GM21447 (cell line): ENCODE results near the gene CPNE8.
"Not testable (repeated sequence)": the region's sequence is repeated elsewhere in the genome, so short reads cannot be mapped to it uniquely, and the experiment has no call there.

Experiments
- ATAC-seq: cut with Tn5 transposase; IDR thresholded peaks from one replicate; pipeline ENCODE4 v1.9.1; 2021; ENCODE audit not compliant: unreplicated experiment

The CPNE8 gene

DNA sequence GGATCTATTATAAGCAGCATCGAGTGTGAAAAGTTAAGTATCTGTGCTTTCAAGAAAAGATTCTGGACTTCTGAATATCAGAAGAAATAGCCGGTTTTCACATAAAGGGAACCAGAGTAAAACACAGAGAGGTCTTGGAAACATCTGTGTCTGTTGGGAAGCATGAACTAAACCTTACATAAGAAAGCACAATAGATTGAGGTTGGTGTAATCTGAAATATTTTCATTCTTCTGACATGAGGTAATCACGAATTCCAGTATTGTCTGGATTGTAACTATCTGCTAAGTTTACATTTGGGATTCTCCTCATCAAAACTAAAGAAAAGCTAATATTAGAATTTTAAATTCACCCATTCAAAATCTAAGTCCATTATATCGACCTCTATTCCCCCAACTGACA, 161.3 kb downstream of the CPNE8 start:
- ATAC-seq, result no peak

DNA sequence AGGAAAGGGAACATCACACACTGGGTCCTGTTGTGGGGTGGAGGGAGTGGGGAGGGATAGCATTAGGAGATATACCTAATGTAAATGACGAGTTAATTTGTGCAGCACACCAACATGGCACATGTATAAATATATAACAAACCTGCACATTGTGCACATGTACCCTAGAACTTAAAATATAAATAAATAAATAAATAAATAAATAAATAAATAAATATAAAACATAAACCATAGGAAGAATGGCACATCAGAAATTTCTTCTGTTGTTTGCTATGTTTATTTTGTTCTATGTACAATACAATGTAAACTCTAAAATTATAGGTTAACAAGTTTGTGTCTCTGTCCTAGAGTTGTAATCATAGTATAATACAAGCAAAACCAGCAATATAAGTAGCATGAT, 162.9 kb downstream of the CPNE8 start:
- ATAC-seq, result not testable (repeated sequence)

- ATAC-seq, result no peak
These were observed 168.6 kb downstream of the CPNE8 start for GRCh38 chr12:38736821-38737220.

- no peak for ATAC-seq
These were observed 172.6 kb downstream of the CPNE8 start for GRCh38 chr12:38732761-38733160.

- ATAC-seq, result no peak
These were observed 176.5 kb downstream of the CPNE8 start for GRCh38 chr12:38728894-38729293.

DNA sequence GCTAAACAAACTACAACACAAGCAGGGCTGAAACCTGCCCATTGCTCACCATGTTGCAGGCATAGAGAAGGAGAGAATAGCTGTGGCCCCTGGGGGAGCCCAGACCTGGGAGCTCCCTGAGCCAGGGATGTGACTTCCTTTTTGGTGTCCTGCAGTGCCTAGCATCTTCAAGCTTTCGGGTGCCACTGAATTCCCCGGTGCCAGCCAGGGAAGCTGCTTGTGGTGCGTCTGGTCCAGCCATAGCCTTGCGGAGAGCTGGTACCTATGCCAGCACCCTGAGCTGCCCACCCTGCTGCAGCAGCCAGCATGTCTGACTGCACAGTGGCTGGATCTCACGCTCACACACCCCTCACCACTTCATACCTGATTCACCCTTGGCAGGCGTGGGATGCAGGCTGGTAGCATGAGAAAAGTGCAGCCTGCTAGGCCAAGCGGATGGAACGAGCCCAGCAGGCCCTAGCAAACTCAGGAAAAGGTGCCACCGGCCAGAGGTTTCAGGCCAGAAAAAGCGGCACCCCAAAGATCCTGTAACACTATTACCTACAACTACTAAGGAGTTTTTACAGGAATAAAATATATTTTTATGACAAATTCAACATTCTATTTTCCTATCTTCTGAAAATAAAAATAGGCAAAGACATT, 183.7 kb downstream of the CPNE8 start:
- ATAC-seq, result no peak

GRCh38 chr12:38720661-38721060, 184.7 kb downstream of the CPNE8 start:
- ATAC-seq, result no peak

DNA sequence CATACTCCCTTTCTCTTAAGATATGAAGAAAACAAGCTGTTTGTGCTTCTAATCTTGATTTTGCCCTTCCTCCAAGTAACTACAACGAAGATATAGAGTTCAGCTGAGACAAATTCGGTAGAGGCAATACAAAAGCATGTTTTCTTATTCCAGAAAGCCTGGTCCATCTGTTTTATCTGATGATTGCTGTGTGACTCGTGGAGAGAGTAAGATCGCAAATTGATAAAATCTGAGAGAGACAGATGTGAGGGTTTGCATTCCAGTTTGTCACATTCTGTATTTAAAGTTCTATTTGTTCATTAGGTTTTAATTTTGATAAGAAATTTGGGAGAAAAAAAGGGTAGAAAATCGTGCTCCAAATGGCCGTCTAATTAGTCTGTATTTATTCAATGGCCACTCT, 192.1 kb downstream of the CPNE8 start:
- ATAC-seq, result no peak

GRCh38 chr12:38711054-38711453, 194.3 kb downstream of the CPNE8 start:
- peak; percentile 73 for ATAC-seq

GRCh38 chr12:38708466-38708865, 196.9 kb downstream of the CPNE8 start:
- ATAC-seq, result no peak

- ATAC-seq, result no peak
These were observed 197.7 kb downstream of the CPNE8 start for GRCh38 chr12:38707648-38708047.

GRCh38 chr12:38697289-38697688, 208.1 kb downstream of the CPNE8 start:
- no peak for ATAC-seq

DNA sequence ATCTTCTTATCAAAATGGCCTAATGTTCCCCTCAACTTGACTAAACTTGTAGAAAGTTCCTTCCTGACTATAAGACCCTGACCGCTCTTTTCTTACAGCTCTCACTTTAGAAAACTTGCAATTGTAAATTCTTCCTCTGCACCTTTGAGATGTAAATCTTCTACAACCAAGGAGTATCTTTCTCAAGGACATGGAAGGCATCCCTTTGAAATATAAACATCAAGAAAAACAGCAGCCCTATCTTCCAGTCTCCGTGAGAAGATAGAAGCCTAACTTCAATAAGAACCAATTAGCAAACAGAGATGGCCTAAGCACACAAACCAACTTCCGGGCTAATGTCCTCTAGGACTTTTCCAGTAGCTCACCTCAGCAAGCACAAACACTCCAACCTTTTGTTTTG, 210.3 kb downstream of the CPNE8 start:
- no peak for ATAC-seq

DNA sequence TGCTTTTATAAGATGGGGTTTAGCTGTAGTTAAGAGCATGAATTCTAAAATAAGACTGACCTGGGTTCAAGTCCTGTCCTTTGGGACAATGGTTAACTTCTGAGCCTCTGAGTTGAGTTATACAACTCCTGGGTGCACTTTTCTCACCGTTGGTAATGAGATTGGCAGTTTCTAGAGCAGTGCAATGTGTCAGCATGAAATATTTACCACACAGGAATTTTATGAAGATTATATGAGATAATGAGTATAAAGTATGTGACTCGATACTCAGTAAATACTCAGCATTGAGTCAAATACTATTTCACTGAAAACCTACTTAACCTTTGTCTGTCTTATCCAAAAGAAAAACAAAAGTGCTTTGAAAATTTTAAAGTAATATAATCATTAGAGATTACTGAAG, 214.2 kb downstream of the CPNE8 start:
- ATAC-seq, result no peak

- no peak for ATAC-seq
These were observed 214.7 kb downstream of the CPNE8 start for GRCh38 chr12:38690646-38691045.

GRCh38 chr12:38689704-38690103, 215.7 kb downstream of the CPNE8 start:
- no peak for ATAC-seq

GRCh38 chr12:38689195-38689594, 216.2 kb downstream of the CPNE8 start:
- ATAC-seq, result no peak

- no peak for ATAC-seq
These were observed 222.9 kb downstream of the CPNE8 start for GRCh38 chr12:38682521-38682920.

DNA sequence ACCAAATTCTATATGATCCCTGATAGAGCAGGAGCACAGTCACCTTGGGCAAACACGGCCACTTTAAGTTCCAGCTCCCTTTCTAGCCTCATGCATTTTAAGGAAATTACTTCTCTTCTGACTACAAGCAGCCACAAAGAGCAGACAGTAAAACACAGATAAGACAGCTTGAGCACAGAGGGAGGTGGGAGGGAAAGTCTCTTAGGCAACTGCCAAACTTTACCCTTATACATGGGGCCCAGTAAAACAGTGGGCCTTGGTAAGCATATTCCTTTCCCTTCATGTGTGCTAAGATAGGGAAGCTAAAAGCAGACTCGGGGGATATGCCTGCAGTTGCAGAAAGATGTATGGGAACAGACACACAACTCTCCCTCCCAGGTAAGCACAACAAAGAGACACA, 235.9 kb downstream of the CPNE8 start:
- no peak for ATAC-seq

- no peak for ATAC-seq
These were observed 236.3 kb downstream of the CPNE8 start for GRCh38 chr12:38669081-38669480.

DNA sequence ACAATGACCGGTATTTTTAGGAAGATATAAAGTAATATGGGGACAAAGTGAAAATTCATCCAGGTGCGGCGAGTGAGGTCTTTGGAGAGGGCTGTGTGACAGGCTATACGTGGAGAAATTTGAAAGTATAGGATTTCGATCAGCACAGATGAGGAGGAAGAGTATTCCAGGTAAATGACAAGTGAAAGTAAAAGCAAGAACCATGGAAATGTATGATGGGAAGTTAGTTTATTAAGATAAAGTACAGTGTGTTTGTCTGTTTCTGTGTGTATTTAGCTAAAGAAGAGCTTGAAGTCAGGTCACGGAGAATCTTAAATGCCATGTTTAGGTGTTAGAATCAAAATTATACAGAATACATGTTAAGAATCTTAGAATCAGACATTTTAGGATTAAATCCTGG, 239.0 kb downstream of the CPNE8 start:
- no peak for ATAC-seq

DNA sequence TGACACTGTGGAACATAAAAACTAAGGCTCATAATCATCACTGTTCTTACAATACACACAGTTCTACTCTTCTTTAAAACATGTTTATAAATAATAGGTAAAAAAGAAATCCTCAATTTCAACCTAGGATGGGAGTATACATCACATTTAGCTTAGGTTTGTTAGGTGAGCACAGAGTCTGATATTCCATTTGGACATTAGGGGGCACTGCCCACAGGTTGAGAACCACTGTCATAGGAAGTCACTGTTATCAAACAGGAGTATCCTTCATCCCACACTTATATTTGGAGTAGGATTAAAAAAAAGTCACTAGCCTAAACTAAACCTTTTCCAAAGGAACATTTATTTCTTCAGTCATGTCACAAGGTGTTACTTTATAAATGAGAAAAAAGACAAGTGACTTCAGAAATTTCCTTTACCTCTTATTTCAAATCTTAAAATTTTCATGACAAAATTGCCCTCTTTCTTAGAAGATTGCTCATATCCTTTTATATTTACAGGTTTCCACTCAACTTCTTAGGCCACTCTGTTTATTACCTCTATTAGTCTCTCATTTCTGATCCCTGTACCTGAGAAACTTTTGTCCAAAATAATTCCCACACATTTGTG, 240.6 kb downstream of the CPNE8 start:
- ATAC-seq, result peak; percentile 88

DNA sequence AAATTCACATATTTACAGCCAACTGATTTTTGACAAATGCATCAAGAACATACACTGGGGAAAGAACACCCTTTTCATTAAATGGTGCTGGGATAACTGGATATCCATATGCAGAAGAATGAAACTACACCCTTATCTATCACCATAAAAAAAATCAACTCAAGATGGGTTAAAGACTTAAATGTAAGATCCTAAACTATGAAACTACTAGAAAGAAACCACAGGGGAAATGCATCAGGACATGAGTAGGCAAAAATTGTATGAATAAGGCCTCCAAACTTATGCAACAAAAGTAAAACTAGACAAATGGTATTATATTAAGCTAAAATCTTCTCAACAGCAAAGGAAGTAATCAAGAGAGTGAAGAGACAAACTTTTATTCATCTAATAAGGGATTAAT, 242.6 kb downstream of the CPNE8 start:
- ATAC-seq, result no peak
